IMR-90 (cell line): ENCODE results near the gene GPER1. TPM values are rescaled to one million over a fixed set of nuclear protein-coding genes. Genes with fewer than 3 reads are reported as not detected.

ENCODE experiments used
- ATAC-seq: fragments of 200-7000 bp; cut with Tn5 transposase; 2 replicates; pipeline ENCODE4 v1.9.1; 2020; ENCODE audit warnings: low read depth, mild to moderate bottlenecking, moderate library complexity
- BruUV-seq: library from RNA; stranded (reverse); fragments of 400-500 nt; replicated peaks from 2 replicates; lab custom pipeline; 2021; lab: Mats Ljungman, UMichigan
- CTCF ChIA-PET: fragments of 300-600 bp; formaldehyde crosslinking; extraction: SDS; loops from one replicate; lab custom pipeline; 2021; ENCODE audit warnings: antibody characterized with exemption; lab: Yijun Ruan, JAX
- POLR2A ChIA-PET: fragments of 300-600 bp; sonication (Branson Sonifier 250); formaldehyde crosslinking; loops from one replicate; lab custom pipeline; 2022; ENCODE audit warnings: antibody characterized with exemption; ENCODE audit not compliant: unreplicated experiment; lab: Charles Lee
- DNase-seq: peaks from one replicate; pipeline ENCODE4 v3.0.0; 2013
- H2AFZ ChIP-seq: replicated peaks from 2 replicates; pipeline ENCODE3; 2013; ENCODE audit warnings: low read length, mild to moderate bottlenecking; ENCODE audit not compliant: poor library complexity
- H2AK5ac ChIP-seq: 2 replicates; pipeline ENCODE4 v1.6.1; 2013; ENCODE audit warnings: low read depth, low read length, inconsistent platforms
- H2AK9ac ChIP-seq: replicated peaks from 2 replicates; pipeline ENCODE3; 2013; ENCODE audit warnings: mild to moderate bottlenecking, low read depth, low read length, moderate library complexity; ENCODE audit not compliant: poor library complexity
- H2BK120ac ChIP-seq: 2 replicates; pipeline ENCODE4 v1.6.1; 2013; ENCODE audit warnings: low read depth, low read length, inconsistent platforms
- H2BK15ac ChIP-seq: 3 replicates; pipeline ENCODE4 v1.6.1; 2013; ENCODE audit warnings: low read depth, low read length, inconsistent platforms
- H2BK20ac ChIP-seq: 2 replicates; pipeline ENCODE4 v1.6.1; 2013; ENCODE audit warnings: low read depth, mild to moderate bottlenecking, inconsistent platforms, low read length, moderate library complexity
- H2BK5ac ChIP-seq: 2 replicates; pipeline ENCODE4 v1.6.1; 2013; ENCODE audit warnings: mild to moderate bottlenecking, low read depth, low read length, inconsistent platforms; ENCODE audit not compliant: poor library complexity, severe bottlenecking
- H3K14ac ChIP-seq: replicated peaks from 2 replicates; pipeline ENCODE4 v1.6.1; 2013; ENCODE audit warnings: low read depth, low read length, inconsistent platforms
- H3K18ac ChIP-seq: 2 replicates; pipeline ENCODE4 v1.6.1; 2013; ENCODE audit warnings: low read depth, low read length, control low read depth
- H3K23ac ChIP-seq: 2 replicates; pipeline ENCODE4 v1.6.1; 2013; ENCODE audit warnings: low read depth, low read length, inconsistent platforms
- H3K27ac ChIP-seq: 2 replicates; pipeline ENCODE4 v1.5.1; 2013; ENCODE audit warnings: mild to moderate bottlenecking, control low read depth, low read length; ENCODE audit not compliant: insufficient read depth
- H3K27me3 ChIP-seq: 2 replicates; pipeline ENCODE4 v1.6.1; 2013; ENCODE audit warnings: low read length; ENCODE audit not compliant: control insufficient read depth, insufficient read depth
- H3K36me3 ChIP-seq: 2 replicates; pipeline ENCODE4 v1.6.1; 2013; ENCODE audit warnings: low read length, mixed read lengths; ENCODE audit not compliant: control insufficient read depth, insufficient read depth
- H3K4ac ChIP-seq: 2 replicates; pipeline ENCODE4 v1.6.1; 2013; ENCODE audit warnings: low read depth, low read length, inconsistent platforms
- H3K4me1 ChIP-seq: 2 replicates; pipeline ENCODE4 v1.6.1; 2013; ENCODE audit warnings: low read length, mixed read lengths; ENCODE audit not compliant: control insufficient read depth, insufficient read depth
- H3K4me2 ChIP-seq: 2 replicates; pipeline ENCODE4 v1.6.1; 2013; ENCODE audit warnings: low read depth, mild to moderate bottlenecking, control low read depth, low read length, moderate library complexity
- H3K4me3 ChIP-seq: 2 replicates; pipeline ENCODE4 v1.5.1; 2013; ENCODE audit warnings: low read depth, mild to moderate bottlenecking, control low read depth, low read length, moderate library complexity; ENCODE audit not compliant: insufficient read depth
- H3K56ac ChIP-seq: 2 replicates; pipeline ENCODE4 v1.6.1; 2013; ENCODE audit warnings: low read length, inconsistent platforms; ENCODE audit not compliant: insufficient read depth; ENCODE audit errors: extremely low read depth
- H3K79me1 ChIP-seq, 2 experiments: 2 replicates each; pipeline ENCODE4 v1.6.1; 2013; ENCODE audit warnings: low read length in 2 of 2, inconsistent platforms in 1 of 2, low read depth in 1 of 2
- H3K9ac ChIP-seq: 2 replicates; pipeline ENCODE4 v1.6.1; 2013; ENCODE audit warnings: low read depth, low read length, control low read depth
- H3K9me1 ChIP-seq: 2 replicates; pipeline ENCODE4 v1.6.1; 2013; ENCODE audit warnings: low read length, inconsistent platforms; ENCODE audit not compliant: insufficient read depth
- H3K9me3 ChIP-seq: 2 replicates; pipeline ENCODE4 v1.6.1; 2013; ENCODE audit warnings: low read length; ENCODE audit not compliant: control insufficient read depth, insufficient read depth
- H4K20me1 ChIP-seq: 2 replicates; pipeline ENCODE4 v1.6.1; 2013; ENCODE audit warnings: low read length, inconsistent platforms; ENCODE audit not compliant: insufficient read depth
- H4K5ac ChIP-seq: 2 replicates; pipeline ENCODE4 v1.6.1; 2013; ENCODE audit warnings: mild to moderate bottlenecking, low read depth, low read length, control low read depth
- H4K8ac ChIP-seq, 2 experiments: 2 replicates each; pipeline ENCODE4 v1.6.1; 2013; ENCODE audit warnings: low read depth in 2 of 2, low read length in 2 of 2, control low read depth in 1 of 2, inconsistent platforms in 1 of 2
- H4K91ac ChIP-seq: 2 replicates; pipeline ENCODE4 v1.6.1; 2013; ENCODE audit warnings: low read depth, low read length, inconsistent platforms; ENCODE audit not compliant: insufficient read depth
- CEBPB ChIP-seq: IDR thresholded peaks from 2 replicates; pipeline ENCODE4 v1.6.1; 2012; ENCODE audit warnings: low read depth, low read length, improper control_type of control experiment
- POLR2A ChIP-seq: IDR thresholded peaks from 2 replicates; pipeline ENCODE4 v1.6.1; 2012; ENCODE audit warnings: mild to moderate bottlenecking, low read depth, low read length
- WGBS, 2 experiments: methylation state at CpG; one replicate each; pipeline versions ENCODE4 v1.1.5 to v1.1.7; 2013; ENCODE audit warnings: missing lambda C conversion rate in 2 of 2; ENCODE audit not compliant: insufficient read length in 1 of 2; ENCODE audit errors: extremely low coverage in 2 of 2; 5-methylcytosine and 5-hydroxymethylcytosine counted together
- dilution Hi-C: fragments of 300-500 bp; cut with HindIII; formaldehyde crosslinking; loops from one replicate; pipeline ENCODE4 v1.14.3; 2018; ENCODE audit warnings: low sequenced_read_pairs; ENCODE audit not compliant: unreplicated experiment
- in situ Hi-C: fragments of 300-500 bp; cut with MboI; formaldehyde crosslinking; loops from 3 replicates; pipeline ENCODE4 v1.14.3; 2019; ENCODE audit warnings: low sequenced_read_pairs, inconsistent platforms, mixed read lengths
- intact Hi-C: fragments of 100-400 bp; cut with micrococcal nuclease; formaldehyde crosslinking; loops from 2 replicates; pipeline ENCODE4 v1.10.0; 2022
- polyA plus RNA-seq, 3 experiments: library from polyadenylated mRNA; depleted of rRNA; stranded (reverse); fragments of >200 nt; gene quantifications; 2 replicates each; pipeline ENCODE4 v1.2.3, GENCODE V29; 2012; ENCODE audit warnings: low replicate concordance in 1 of 3
- total RNA-seq: library from RNA; depleted of rRNA; stranded (reverse); fragments of >200 nt; gene quantifications from 2 replicates; pipeline ENCODE4 v1.2.3, GENCODE V29; 2012

The GPER1 gene
- total and polyA plus RNA-seq, 2 of the 4 experiments (the other 2 are of a cell fraction), result 2.0 to 5.8 TPM

DNA sequence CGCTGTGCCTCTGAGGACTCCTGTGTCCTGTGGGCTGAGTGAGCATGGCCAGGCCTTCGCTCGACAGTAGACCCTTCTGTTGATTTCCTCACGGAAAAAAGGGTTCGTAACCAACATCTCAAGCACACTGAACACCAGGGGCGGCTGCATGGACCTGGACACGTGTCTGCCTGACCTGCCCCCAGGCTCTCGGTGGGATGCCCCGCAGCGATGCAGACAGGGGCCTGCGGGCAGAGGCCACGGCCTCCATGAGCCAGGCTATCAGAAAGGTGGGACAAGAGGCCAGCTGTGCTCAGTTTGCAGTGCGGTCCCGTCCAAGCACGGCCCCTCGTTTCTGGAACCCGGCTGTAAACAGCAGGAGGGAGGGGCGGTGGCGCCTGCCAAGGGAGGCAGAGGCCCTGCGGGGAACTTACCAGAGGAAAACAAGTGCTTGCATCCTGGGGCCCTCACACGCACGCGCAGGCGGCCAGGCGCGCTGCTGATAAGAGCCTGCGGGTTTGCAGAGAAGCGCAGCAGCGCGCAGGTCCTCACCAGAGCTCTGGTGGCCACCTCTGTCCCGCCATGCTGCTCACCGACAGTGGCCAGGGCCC lies 33.0 kb upstream of the GPER1 start:
- TF ChIP-seq POLR2A (no peak), CEBPB (no peak)
- Histone ChIP-seq H3K4ac (no peak overlapping the region), H3K27me3 (no peaks in the 10 kb centered on the region), H3K18ac (no peak overlapping the region), H2BK120ac (no peak overlapping the region), H3K23ac (no peak overlapping the region), H2AK5ac (no peak overlapping the region), H3K4me3 (no peak overlapping the region), H3K36me3 (peaks cover 3% of the 10 kb centered on the region; the same call in 1 of the 2 replicates), H2BK15ac (no peak overlapping the region), H2BK20ac (no peak overlapping the region), H3K4me2 (no peak overlapping the region), H3K4me1 (peaks cover 7% of the 10 kb centered on the region; the same call in 1 of the 2 replicates), H3K79me1 (peaks cover 0 to 8% of the 10 kb centered on the region in 2 experiments; a peak in 1 of 4 replicates), H3K14ac (no peak overlapping the region), H4K8ac (no peak overlapping the region), H4K5ac (no peak overlapping the region), H3K9me1 (peaks cover 4% of the 10 kb centered on the region; the same call in 1 of the 2 replicates), H2AFZ (peak overlapping the region; percentile 43), H3K9ac (no peak overlapping the region), H4K20me1 (peaks cover 47% of the 10 kb centered on the region), H4K91ac (no peak overlapping the region), H3K56ac (no peak overlapping the region), H3K27ac (no peak overlapping the region), H3K9me3 (no peaks in the 10 kb centered on the region), H2AK9ac (no peak overlapping the region), H2BK5ac (no peak overlapping the region)
- 50% methylated on average over 18 of the region's 32 CpGs; no CpG with 5 or more reads in 1 of the 2 experiments for WGBS, 2 experiments
- intact Hi-C loops, result no loop called here
- DNase-seq (peak; percentile 26), ATAC-seq (no peak; the same call in 1 of the 2 replicates)
- in situ Hi-C loops, result no loop called here
- dilution Hi-C loops, result no loop called here
- ChIA-PET POLR2A (no interaction called here), CTCF (interaction anchor here (1.2 kb wide), 1 partner anchor 10 kb away, joined by 4 read pairs; the partner anchor contains the start of gene GPR146)
- BruUV-seq, result no TSS peak
